Urothelium cell line (cell line): ENCODE data around the gene RHBDF1.

Experiments
- DNase-seq: peaks from one replicate; pipeline ENCODE4 v3.0.0; 2011; ENCODE audit warnings: low spot score, mixed read lengths
- FAIRE-seq: peaks from 2 replicates; lab custom pipeline; 2011; peaks lifted over from hg19 to GRCh38; lab: Jason Lieb, UNC

The RHBDF1 gene

DNA sequence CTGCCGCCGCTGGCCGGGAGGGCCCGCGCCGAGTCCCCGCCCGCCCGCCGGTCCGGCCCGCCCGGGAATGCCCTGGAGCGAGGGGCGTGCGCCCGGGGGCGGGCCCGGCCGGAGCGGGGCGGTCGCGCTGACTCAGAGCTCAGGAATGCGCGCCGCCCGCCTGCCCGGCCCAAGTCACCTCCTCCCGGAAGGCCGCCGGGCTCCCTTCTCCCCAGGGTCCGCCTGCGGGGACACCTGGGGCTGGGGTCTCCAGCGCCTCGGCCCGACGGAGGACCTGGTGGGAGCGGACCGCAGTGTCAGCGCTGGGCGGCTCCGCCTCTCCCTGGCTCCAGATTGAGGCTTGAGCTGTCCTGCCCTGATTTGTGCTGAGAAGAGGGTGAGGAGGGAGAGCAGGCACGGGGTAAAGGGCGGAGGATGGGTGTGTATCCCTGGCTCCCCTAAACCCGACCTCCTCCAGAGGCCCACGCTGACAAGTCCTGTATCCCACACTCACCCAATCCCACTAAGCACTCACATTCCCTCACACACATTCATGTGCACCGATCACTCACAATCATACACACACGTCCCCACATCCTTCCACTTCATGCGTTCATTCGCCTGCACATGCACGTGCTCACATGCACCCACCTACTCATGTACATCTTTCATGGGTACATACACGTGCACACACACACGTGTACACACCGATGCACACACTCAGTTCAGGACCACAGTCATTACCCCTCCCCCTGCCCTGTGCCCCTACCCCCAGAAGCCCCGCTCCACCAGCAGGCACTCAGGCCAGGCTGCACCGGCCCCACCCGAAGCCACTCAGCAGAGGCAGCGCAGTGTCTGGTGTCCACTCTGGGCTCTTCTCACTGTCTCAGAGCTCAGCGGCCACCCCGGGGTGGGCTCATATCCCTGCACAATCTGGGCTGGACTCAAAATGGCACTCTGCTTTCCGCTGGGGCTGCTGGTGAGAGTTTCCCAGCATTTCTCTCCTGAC, at the start of gene RHBDF1:
TSS of gene RHBDF1 (minus strand) at position 71 of the 988 bp plus-strand sequence. CDS start 7,616 bp downstream, outside the sequence.
- FAIRE-seq = peak; percentile 81
- DNase-seq = peak; percentile 91

- no peak for FAIRE-seq
Measured at GRCh38 chr16:120756-121155, 48.3 kb upstream of the RHBDF1 start.

DNA sequence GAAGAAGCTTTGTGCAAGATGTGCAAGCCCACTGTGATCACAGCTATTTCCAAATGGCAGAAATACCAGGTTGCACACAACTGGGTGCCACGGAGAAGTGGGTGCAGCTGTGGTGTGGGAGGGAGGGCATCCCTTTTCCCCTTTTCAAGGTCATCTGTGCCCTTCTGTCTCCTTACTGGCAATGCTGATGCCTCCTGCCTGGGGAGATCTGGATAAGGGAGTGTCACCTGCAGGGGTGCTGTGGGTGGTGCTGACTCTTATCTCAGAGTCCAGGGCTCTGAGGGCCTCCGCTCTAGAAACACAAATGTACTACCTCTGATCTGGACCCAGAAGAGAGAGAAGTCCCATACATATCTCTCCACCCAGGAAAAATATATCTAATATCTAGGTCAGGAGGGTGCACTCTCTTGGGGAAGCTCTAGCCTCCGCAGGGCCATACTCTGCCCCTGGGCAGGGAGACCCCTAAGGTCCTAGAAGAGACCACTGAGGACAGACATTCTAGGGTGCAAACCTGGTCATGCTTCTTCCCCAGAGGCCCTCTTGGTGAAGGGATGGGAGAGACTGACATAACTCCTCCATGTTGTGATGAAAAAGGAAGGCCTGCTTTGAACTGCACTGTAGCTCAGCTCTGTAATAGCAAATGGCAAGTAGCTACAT, 47.5 kb upstream of the RHBDF1 start:
- DNase-seq (no peak), FAIRE-seq (no peak)

More at GRCh38 chr16:120756-121155, 48.3 kb upstream of the RHBDF1 start:
- DNase-seq = no peak

- DNase-seq (no peak), FAIRE-seq (no peak)
Measured at GRCh38 chr16:119295-119694, 46.9 kb upstream of the RHBDF1 start.

DNA sequence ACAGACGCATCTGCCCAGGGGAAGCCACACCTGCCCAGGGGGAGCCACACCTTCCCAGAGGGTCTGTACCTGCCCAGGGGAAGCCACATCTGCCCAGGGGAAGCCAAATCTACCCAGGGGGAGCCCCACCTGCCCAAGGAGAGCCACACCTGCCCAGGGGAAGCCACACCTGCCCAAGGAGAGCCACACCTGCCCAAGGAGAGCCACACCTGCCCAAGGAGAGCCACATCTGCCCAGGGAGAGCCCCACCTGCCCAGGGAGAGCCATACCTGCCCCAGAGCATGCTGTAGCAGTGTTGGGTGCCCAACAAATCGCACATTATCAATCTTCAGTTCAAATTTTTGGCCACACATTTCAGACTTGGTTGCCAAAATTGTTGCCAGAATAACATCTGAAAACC, 46.4 kb upstream of the RHBDF1 start:
- DNase-seq (no peak), FAIRE-seq (no peak)

- FAIRE-seq = no peak
- peak; percentile 70 for DNase-seq
Measured at GRCh38 chr16:117379-118365, 45.2 kb upstream of the RHBDF1 start.

DNA sequence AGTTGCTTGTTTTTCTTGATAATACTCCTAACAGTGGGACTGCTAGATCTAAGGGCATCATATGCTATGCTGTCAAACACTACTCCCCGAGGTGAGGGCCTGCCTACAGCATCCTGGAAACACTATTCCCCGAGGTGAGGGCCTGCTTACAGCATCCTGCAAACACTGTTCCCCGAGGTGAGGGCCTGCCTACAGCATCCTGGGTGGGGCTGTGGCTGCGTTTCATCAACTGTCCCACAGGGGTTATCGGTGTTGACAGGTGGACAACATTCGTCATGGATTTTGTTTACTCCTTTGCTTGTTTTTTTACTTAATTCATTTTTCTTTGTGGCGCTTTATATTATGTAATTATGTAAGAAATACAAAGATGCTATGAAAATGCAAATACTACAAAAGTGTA, 43.6 kb upstream of the RHBDF1 start:
- DNase-seq (no peak), FAIRE-seq (no peak)

- DNase-seq (no peak), FAIRE-seq (no peak)
Measured at GRCh38 chr16:114327-114726, 41.9 kb upstream of the RHBDF1 start.

- DNase-seq (no peak), FAIRE-seq (no peak)
Measured at GRCh38 chr16:112153-112840, 39.9 kb upstream of the RHBDF1 start.

GRCh38 chr16:106623-107324, 34.3 kb upstream of the RHBDF1 start:
- DNase-seq = peak; percentile 70
- no peak for FAIRE-seq

DNA sequence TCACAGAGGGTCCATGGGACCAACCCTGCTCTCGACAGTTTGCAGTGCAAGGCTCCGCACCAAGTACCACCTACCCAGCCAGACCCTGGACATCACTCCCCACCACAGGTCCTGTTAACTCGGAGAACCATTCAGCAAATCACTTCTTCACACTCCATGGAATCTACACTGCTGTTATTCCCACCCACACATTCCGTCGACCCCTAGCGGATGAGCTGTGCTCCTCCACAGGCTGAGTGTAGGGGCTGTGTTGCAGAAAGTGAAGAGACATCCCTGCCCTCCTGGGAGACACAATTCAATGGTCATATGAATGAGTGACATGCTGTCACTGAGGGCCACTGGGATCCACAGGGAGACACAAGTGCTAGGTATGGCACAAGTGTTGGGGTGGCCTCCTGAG, 33.1 kb upstream of the RHBDF1 start:
- DNase-seq (no peak), FAIRE-seq (no peak)

GRCh38 chr16:104928-105327, 32.5 kb upstream of the RHBDF1 start:
- FAIRE-seq = no peak
- DNase-seq = no peak

- no peak for DNase-seq
- FAIRE-seq = no peak
Measured at GRCh38 chr16:104355-104754, 31.9 kb upstream of the RHBDF1 start.

DNA sequence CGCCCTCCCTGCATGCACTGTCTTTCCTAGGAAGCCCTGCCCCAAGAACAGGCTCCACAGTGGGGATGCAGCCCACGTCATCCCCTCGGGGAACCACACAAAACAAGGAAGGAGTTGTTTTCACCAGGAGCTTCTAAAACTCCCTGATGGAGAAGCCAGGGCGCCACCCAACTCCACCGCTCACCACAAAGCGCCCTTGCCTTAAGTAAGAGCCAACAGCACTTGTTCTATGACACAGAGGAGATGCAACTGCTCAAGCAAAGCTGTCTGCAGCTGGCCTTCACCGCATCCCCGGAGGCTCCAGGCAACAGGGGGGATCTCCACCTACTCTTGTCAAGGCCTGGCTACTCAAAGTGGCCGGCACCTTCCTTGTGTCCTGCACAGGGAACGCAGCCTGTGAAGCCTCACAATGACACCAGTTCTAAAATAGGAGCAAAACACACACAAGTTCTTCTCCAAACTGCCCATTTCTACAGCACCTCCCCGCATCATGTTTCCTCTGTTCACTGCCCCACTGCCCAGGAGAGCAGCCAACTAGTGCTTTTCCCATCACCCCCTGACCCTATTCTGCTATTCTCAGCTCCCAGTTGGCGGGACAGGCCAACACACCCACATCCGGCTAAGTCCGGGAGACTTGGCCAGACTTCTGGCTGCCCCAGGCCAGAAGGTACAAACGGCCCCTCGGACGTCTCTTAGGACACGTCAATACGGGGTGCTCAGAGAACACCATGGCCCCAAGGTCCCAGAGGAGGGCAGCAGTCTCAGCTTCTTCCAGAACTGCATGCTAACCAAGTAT, 29.8 kb upstream of the RHBDF1 start:
- FAIRE-seq (no peak), DNase-seq (no peak)

- DNase-seq = no peak
- FAIRE-seq = no peak
Measured at GRCh38 chr16:101586-101985, 29.2 kb upstream of the RHBDF1 start.

- FAIRE-seq = no peak
- no peak for DNase-seq
Measured at GRCh38 chr16:100989-101388, 28.6 kb upstream of the RHBDF1 start.

- DNase-seq (no peak), FAIRE-seq (no peak)
Measured at GRCh38 chr16:97822-98221, 25.4 kb upstream of the RHBDF1 start.

DNA sequence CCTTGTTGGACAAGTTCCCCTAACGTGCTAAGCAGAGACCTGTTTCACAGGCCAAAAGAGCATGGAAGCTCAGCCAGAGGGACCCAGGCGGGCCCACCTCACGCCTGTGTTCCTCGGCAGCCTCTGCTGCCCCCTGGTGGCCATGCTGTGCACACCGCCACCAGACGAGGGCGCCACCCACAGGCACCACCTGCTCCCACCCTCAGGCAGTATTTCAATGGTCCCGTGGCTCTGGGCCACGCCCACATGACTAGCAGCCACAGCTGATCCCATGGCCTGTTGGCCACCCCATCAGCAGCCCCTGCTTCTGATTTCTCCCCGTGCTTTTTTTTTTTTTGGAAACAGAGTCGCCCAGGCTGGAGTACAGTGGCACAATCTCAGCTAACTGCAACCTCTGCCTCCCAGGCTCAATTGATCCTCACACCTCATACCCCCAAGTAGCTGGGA, 24.5 kb upstream of the RHBDF1 start:
- peak; percentile 89 for DNase-seq
- peak; percentile 65 for FAIRE-seq

- FAIRE-seq (no peak), DNase-seq (no peak)
Measured at GRCh38 chr16:94918-95265, 22.5 kb upstream of the RHBDF1 start.
